Gastroesophageal sphincter (tissue), 3 donors: ENCODE results near the gene COPS7B.

Source experiments
- EP300 ChIP-seq: sonication (generic); formaldehyde crosslinking; IDR thresholded peaks from one replicate; pipeline ENCODE4 v1.6.1; 2017; ENCODE audit warnings: antibody characterized with exemption, mild to moderate bottlenecking
- POLR2A ChIP-seq, 2 donors: fragments of 450-650 bp; IDR thresholded peaks; one replicate each; pipeline ENCODE4 v1.6.1; 2017; ENCODE audit warnings: antibody characterized with exemption in 2 of 2, mild to moderate bottlenecking in 2 of 2, moderate library complexity in 1 of 2
- POLR2AphosphoS5 ChIP-seq: sonication (generic); formaldehyde crosslinking; IDR thresholded peaks from one replicate; pipeline ENCODE4 v1.6.1; 2017; ENCODE audit warnings: antibody characterized with exemption
- TF ChIP-seq, protein P1 (sequence below), 4 experiments: fragments of 200-600 bp in 2 of 4; fragments of 450-650 bp in 2 of 4; sonication (generic) in 1 of 4; IDR thresholded peaks; one replicate each; pipeline ENCODE4 v1.5.1; 2017 to 2019; ENCODE audit warnings: antibody characterized with exemption in 4 of 4, mild to moderate bottlenecking in 2 of 4, moderate library complexity in 2 of 4

DNA sequence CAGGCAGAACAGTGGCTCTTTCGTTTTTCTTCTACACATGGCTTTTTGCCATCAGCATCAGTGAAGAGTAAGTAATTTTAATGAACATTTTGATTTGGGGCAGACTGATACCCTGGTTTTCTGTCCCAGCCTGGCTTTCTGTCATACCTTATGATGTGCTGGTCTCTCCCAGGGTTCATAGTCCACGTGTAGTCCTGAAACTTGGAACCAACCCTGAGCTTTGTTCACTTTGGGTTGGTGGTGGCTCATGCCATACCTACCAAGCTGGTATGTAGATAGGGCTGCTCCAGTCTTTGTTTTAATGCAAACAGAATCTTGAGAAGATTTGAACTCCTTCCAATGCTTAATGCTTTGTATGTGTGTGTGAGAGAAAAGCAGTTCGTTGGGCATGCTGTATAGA is 4.9 kb downstream of the COPS7B start:
- TF ChIP-seq POLR2A (IDR thresholded peaks at IDR 0.05) (no peak), POLR2AphosphoS5 (no peak), EP300 (no peak)
- TF ChIP-seq, protein P1, sequence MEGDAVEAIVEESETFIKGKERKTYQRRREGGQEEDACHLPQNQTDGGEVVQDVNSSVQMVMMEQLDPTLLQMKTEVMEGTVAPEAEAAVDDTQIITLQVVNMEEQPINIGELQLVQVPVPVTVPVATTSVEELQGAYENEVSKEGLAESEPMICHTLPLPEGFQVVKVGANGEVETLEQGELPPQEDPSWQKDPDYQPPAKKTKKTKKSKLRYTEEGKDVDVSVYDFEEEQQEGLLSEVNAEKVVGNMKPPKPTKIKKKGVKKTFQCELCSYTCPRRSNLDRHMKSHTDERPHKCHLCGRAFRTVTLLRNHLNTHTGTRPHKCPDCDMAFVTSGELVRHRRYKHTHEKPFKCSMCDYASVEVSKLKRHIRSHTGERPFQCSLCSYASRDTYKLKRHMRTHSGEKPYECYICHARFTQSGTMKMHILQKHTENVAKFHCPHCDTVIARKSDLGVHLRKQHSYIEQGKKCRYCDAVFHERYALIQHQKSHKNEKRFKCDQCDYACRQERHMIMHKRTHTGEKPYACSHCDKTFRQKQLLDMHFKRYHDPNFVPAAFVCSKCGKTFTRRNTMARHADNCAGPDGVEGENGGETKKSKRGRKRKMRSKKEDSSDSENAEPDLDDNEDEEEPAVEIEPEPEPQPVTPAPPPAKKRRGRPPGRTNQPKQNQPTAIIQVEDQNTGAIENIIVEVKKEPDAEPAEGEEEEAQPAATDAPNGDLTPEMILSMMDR (IDR thresholded peaks at IDR 0.05) = no peak
